Measurements from ENCODE around the gene REV3L. TPM values are rescaled to one million over a fixed set of nuclear protein-coding genes. Genes with fewer than 3 reads are reported as not detected.

The REV3L gene
- total RNA-seq, 1 donor from 2014 or later: 42.3 TPM

GRCh38 chr6:111277819-111278218, 205.2 kb downstream of the REV3L start:
- Histone ChIP-seq H3K27me3 (ENCODE audit: control insufficient read depth in 3 of 3, insufficient read depth in 3 of 3, low read length in 3 of 3) (no peaks in the 10 kb centered on the region), H3K27ac (ENCODE audit: low read depth, low read length) (no peak overlapping the region), H3K4me3 (ENCODE audit: low read length in 3 of 3) (no peak overlapping the region), H3K9ac (ENCODE audit: low read depth in 1 of 3, low read length in 3 of 3) (no peak overlapping the region), H3K9me3 (ENCODE audit: control insufficient read depth in 3 of 3, low read length in 3 of 3) (peaks cover 0 to 8% (median 5%) of the 10 kb centered on the region in 3 donors), H3K4me1 (ENCODE audit: control insufficient read depth in 3 of 3, insufficient read depth in 3 of 3, low read length in 3 of 3) (no peaks in the 10 kb centered on the region), H3K36me3 (ENCODE audit: control insufficient read depth in 3 of 3, insufficient read depth in 3 of 3, low read length in 3 of 3) (peaks cover 22 to 45% (median 34%) of the 10 kb centered on the region in 3 donors)

- no peak overlapping the region for H3K27ac ChIP-seq (ENCODE audit: low read depth, low read length)
- H3K36me3 ChIP-seq (ENCODE audit: control insufficient read depth in 3 of 3, insufficient read depth in 3 of 3, low read length in 3 of 3): peaks cover 22 to 45% (median 34%) of the 10 kb centered on the region in 3 donors
- no peaks in the 10 kb centered on the region for H3K4me1 ChIP-seq (ENCODE audit: control insufficient read depth in 3 of 3, insufficient read depth in 3 of 3, low read length in 3 of 3)
- H3K9ac ChIP-seq (ENCODE audit: low read depth in 1 of 3, low read length in 3 of 3): no peak overlapping the region
- H3K9me3 ChIP-seq (ENCODE audit: control insufficient read depth in 3 of 3, low read length in 3 of 3): peaks cover 0 to 8% (median 5%) of the 10 kb centered on the region in 3 donors
- no peak overlapping the region for H3K4me3 ChIP-seq (ENCODE audit: low read length in 3 of 3)
- H3K27me3 ChIP-seq (ENCODE audit: control insufficient read depth in 3 of 3, insufficient read depth in 3 of 3, low read length in 3 of 3): no peaks in the 10 kb centered on the region
Measured at GRCh38 chr6:111276736-111277135, 206.3 kb downstream of the REV3L start.

GRCh38 chr6:111276335-111276734, 206.7 kb downstream of the REV3L start:
- H3K36me3 ChIP-seq (ENCODE audit: control insufficient read depth in 3 of 3, insufficient read depth in 3 of 3, low read length in 3 of 3): peaks cover 22 to 45% (median 34%) of the 10 kb centered on the region in 3 donors
- no peaks in the 10 kb centered on the region for H3K27me3 ChIP-seq (ENCODE audit: control insufficient read depth in 3 of 3, insufficient read depth in 3 of 3, low read length in 3 of 3)
- no peak overlapping the region for H3K4me3 ChIP-seq (ENCODE audit: low read length in 3 of 3)
- no peaks in the 10 kb centered on the region for H3K4me1 ChIP-seq (ENCODE audit: control insufficient read depth in 3 of 3, insufficient read depth in 3 of 3, low read length in 3 of 3)
- no peak overlapping the region for H3K27ac ChIP-seq (ENCODE audit: low read depth, low read length)
- H3K9me3 ChIP-seq (ENCODE audit: control insufficient read depth in 3 of 3, low read length in 3 of 3): peaks cover 0 to 8% (median 5%) of the 10 kb centered on the region in 3 donors
- no peak overlapping the region for H3K9ac ChIP-seq (ENCODE audit: low read depth in 1 of 3, low read length in 3 of 3)

DNA sequence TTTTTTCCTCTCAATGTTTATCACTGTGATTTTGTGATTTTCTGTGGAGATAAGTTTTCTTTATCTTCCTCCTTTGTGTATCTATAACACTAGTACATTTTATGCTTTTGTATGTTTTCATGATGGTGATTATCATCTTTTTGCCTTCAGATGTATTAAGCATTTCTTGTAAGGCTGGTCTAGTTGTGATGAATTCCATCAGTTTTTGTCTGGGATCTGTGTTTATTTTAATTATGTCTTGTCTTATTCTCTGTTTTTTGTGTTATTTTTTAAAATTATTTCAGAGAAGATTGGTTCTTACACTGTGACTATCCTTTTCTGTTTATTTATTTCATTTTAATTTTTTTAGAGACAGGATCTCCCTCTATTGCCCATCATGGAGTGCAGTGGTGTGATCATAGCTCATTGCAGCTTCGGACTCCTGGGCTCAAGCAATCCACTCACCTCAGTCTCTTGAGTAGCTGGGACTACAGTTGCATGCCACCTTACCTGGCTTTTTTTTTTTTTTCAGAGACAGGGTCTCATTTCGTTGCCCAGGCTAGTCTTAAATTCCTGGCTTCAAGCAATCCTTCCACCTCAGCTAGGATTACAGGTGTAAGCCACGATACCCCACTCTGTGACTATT, 208.3 kb downstream of the REV3L start:
- H3K27me3 ChIP-seq (ENCODE audit: control insufficient read depth in 3 of 3, insufficient read depth in 3 of 3, low read length in 3 of 3): no peaks in the 10 kb centered on the region
- H3K27ac ChIP-seq (ENCODE audit: low read depth, low read length): no peak overlapping the region
- H3K4me3 ChIP-seq (ENCODE audit: low read length in 3 of 3): peak overlapping the region in 1 of 3 donors; percentile 0
- H3K9me3 ChIP-seq (ENCODE audit: control insufficient read depth in 3 of 3, low read length in 3 of 3): peaks cover 0 to 8% (median 5%) of the 10 kb centered on the region in 3 donors
- H3K4me1 ChIP-seq (ENCODE audit: control insufficient read depth in 3 of 3, insufficient read depth in 3 of 3, low read length in 3 of 3): no peaks in the 10 kb centered on the region
- no peak overlapping the region for H3K9ac ChIP-seq (ENCODE audit: low read depth in 1 of 3, low read length in 3 of 3)
- H3K36me3 ChIP-seq (ENCODE audit: control insufficient read depth in 3 of 3, insufficient read depth in 3 of 3, low read length in 3 of 3): peaks cover 22 to 47% (median 34%) of the 10 kb centered on the region in 3 donors

DNA sequence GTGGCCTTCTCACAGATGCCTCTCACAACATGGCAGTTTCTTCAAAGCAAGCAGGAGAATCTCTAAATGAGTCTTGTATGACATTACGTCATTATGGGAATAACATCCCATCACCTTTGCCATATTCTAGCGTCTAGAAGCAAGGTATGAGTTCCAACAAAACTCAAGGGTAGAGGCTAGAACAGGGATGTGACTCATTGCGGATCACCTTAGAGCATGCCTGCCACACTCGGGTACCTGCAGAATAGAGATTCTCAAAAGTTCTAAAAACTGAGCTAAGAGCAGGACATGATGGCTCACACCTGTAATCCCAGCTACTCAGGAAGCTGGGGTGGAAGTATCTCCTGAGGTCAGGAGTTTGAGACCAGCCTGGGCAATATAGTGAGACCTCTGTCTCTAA, 212.9 kb downstream of the REV3L start:
- peaks cover 0 to 3% (median 3%) of the 10 kb centered on the region in 3 donors for H3K4me1 ChIP-seq (ENCODE audit: control insufficient read depth in 3 of 3, insufficient read depth in 3 of 3, low read length in 3 of 3)
- peaks cover 7 to 36% (median 33%) of the 10 kb centered on the region in 3 donors for H3K36me3 ChIP-seq (ENCODE audit: control insufficient read depth in 3 of 3, insufficient read depth in 3 of 3, low read length in 3 of 3)
- H3K27ac ChIP-seq (ENCODE audit: low read depth, low read length): no peak overlapping the region
- H3K9ac ChIP-seq (ENCODE audit: low read depth in 1 of 3, low read length in 3 of 3): no peak overlapping the region
- H3K27me3 ChIP-seq (ENCODE audit: control insufficient read depth in 3 of 3, insufficient read depth in 3 of 3, low read length in 3 of 3): no peaks in the 10 kb centered on the region
- H3K4me3 ChIP-seq (ENCODE audit: low read length in 3 of 3): no peak overlapping the region
- H3K9me3 ChIP-seq (ENCODE audit: control insufficient read depth in 3 of 3, low read length in 3 of 3): peaks cover 0 to 8% (median 5%) of the 10 kb centered on the region in 3 donors

GRCh38 chr6:111269401-111269970, 213.5 kb downstream of the REV3L start:
- Histone ChIP-seq H3K9ac (ENCODE audit: low read depth in 1 of 3, low read length in 3 of 3) (no peak overlapping the region), H3K4me3 (ENCODE audit: low read length in 3 of 3) (no peak overlapping the region), H3K9me3 (ENCODE audit: control insufficient read depth in 3 of 3, low read length in 3 of 3) (peaks cover 0 to 4% (median 1%) of the 10 kb centered on the region in 3 donors), H3K4me1 (ENCODE audit: control insufficient read depth in 3 of 3, insufficient read depth in 3 of 3, low read length in 3 of 3) (peaks cover 0 to 3% (median 3%) of the 10 kb centered on the region in 3 donors), H3K27me3 (ENCODE audit: control insufficient read depth in 3 of 3, insufficient read depth in 3 of 3, low read length in 3 of 3) (no peaks in the 10 kb centered on the region), H3K36me3 (ENCODE audit: control insufficient read depth in 3 of 3, insufficient read depth in 3 of 3, low read length in 3 of 3) (peaks cover 3 to 30% (median 27%) of the 10 kb centered on the region in 3 donors), H3K27ac (ENCODE audit: low read depth, low read length) (no peak overlapping the region)

- Histone ChIP-seq H3K4me1 (ENCODE audit: control insufficient read depth in 3 of 3, insufficient read depth in 3 of 3, low read length in 3 of 3) (peaks cover 0 to 7% (median 3%) of the 10 kb centered on the region in 3 donors), H3K4me3 (ENCODE audit: low read length in 3 of 3) (no peak overlapping the region), H3K27me3 (ENCODE audit: control insufficient read depth in 3 of 3, insufficient read depth in 3 of 3, low read length in 3 of 3) (no peaks in the 10 kb centered on the region), H3K27ac (ENCODE audit: low read depth, low read length) (no peak overlapping the region), H3K36me3 (ENCODE audit: control insufficient read depth in 3 of 3, insufficient read depth in 3 of 3, low read length in 3 of 3) (peaks cover 5 to 25% (median 21%) of the 10 kb centered on the region in 3 donors), H3K9me3 (ENCODE audit: control insufficient read depth in 3 of 3, low read length in 3 of 3) (no peaks in the 10 kb centered on the region), H3K9ac (ENCODE audit: low read depth in 1 of 3, low read length in 3 of 3) (no peak overlapping the region)
Measured at GRCh38 chr6:111267764-111268333, 215.2 kb downstream of the REV3L start.

DNA sequence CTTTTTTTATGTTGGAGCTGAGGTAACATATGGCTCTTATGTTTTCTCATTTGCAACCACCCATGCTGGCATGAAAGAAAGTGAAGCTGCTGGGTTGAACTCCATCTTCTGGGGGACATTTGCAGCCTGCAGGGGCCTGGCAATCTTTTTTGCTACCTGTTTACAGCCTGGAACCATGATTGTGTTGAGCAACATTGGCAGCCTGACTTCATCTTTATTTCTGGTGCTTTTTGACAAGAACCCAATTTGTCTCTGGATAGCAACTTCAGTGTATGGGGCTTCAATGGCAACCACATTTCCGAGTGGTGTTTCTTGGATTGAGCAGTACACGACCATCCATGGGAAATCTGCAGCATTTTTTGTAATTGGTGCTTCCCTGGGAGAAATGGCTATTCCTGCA, 216.7 kb downstream of the REV3L start:
- no peaks in the 10 kb centered on the region for H3K27me3 ChIP-seq (ENCODE audit: control insufficient read depth in 3 of 3, insufficient read depth in 3 of 3, low read length in 3 of 3)
- H3K36me3 ChIP-seq (ENCODE audit: control insufficient read depth in 3 of 3, insufficient read depth in 3 of 3, low read length in 3 of 3): peaks cover 5 to 25% (median 21%) of the 10 kb centered on the region in 3 donors
- no peak overlapping the region for H3K4me3 ChIP-seq (ENCODE audit: low read length in 3 of 3)
- H3K9ac ChIP-seq (ENCODE audit: low read depth in 1 of 3, low read length in 3 of 3): no peak overlapping the region
- H3K4me1 ChIP-seq (ENCODE audit: control insufficient read depth in 3 of 3, insufficient read depth in 3 of 3, low read length in 3 of 3): peaks cover 0 to 12% (median 3%) of the 10 kb centered on the region in 3 donors
- no peaks in the 10 kb centered on the region for H3K9me3 ChIP-seq (ENCODE audit: control insufficient read depth in 3 of 3, low read length in 3 of 3)
- H3K27ac ChIP-seq (ENCODE audit: low read depth, low read length): no peak overlapping the region

DNA sequence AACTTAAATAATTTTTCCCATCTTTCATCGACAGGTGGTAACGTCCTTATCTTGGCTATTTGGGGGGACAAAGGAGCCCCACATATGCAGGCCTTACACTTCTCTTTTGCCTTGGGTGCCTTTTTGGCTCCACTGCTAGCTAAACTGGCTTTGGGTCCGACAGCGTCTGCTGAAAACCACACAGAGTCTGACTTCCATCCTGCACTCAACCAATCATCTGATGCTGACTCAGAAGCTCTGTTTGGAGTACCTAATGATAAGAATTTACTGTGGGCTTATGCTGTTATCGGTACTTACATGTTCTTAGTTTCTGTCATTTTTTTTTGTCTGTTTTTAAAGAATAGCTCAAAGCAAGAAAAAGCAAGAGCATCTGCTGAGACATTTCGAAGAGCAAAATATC, 217.2 kb downstream of the REV3L start:
- no peak overlapping the region for H3K27ac ChIP-seq (ENCODE audit: low read depth, low read length)
- H3K4me1 ChIP-seq (ENCODE audit: control insufficient read depth in 3 of 3, insufficient read depth in 3 of 3, low read length in 3 of 3): peaks cover under 1 to 12% (median 3%) of the 10 kb centered on the region in 3 donors
- H3K9ac ChIP-seq (ENCODE audit: low read depth in 1 of 3, low read length in 3 of 3): no peak overlapping the region
- H3K9me3 ChIP-seq (ENCODE audit: control insufficient read depth in 3 of 3, low read length in 3 of 3): no peaks in the 10 kb centered on the region
- H3K4me3 ChIP-seq (ENCODE audit: low read length in 3 of 3): no peak overlapping the region
- H3K36me3 ChIP-seq (ENCODE audit: control insufficient read depth in 3 of 3, insufficient read depth in 3 of 3, low read length in 3 of 3): peaks cover 5 to 25% (median 21%) of the 10 kb centered on the region in 3 donors
- H3K27me3 ChIP-seq (ENCODE audit: control insufficient read depth in 3 of 3, insufficient read depth in 3 of 3, low read length in 3 of 3): no peaks in the 10 kb centered on the region

DNA sequence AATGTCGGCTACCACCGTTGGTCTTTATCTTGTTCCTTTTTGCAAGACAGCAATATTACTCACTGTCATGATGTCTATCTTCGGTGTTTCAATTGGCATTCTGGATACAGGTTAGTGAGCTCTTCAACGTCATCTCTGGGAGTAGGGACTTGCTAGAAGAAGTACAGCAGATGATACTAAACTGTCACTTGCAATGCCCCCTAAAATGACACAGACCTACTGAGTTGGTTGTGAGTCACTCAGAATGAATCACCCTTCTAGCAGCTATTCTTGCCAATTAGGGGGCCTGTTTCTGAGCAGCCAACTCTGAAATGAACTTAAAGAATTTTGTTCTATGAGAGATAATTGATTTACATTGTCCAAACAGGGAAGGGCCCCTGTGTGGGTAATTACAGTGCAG, 219.2 kb downstream of the REV3L start:
- no peaks in the 10 kb centered on the region for H3K9me3 ChIP-seq (ENCODE audit: control insufficient read depth in 3 of 3, low read length in 3 of 3)
- H3K9ac ChIP-seq (ENCODE audit: low read depth in 1 of 3, low read length in 3 of 3): no peak overlapping the region
- H3K36me3 ChIP-seq (ENCODE audit: control insufficient read depth in 3 of 3, insufficient read depth in 3 of 3, low read length in 3 of 3): peaks cover 5 to 20% (median 16%) of the 10 kb centered on the region in 3 donors
- no peak overlapping the region for H3K27ac ChIP-seq (ENCODE audit: low read depth, low read length)
- peaks cover 3 to 26% (median 10%) of the 10 kb centered on the region in 3 donors for H3K4me1 ChIP-seq (ENCODE audit: control insufficient read depth in 3 of 3, insufficient read depth in 3 of 3, low read length in 3 of 3)
- no peak overlapping the region for H3K4me3 ChIP-seq (ENCODE audit: low read length in 3 of 3)
- H3K27me3 ChIP-seq (ENCODE audit: control insufficient read depth in 3 of 3, insufficient read depth in 3 of 3, low read length in 3 of 3): no peaks in the 10 kb centered on the region
